GM19240 (cell line): ENCODE measurements around the gene VOPP1.
"Not testable (repeated sequence)": the region's sequence is repeated elsewhere in the genome, so short reads cannot be mapped to it uniquely, and the experiment has no call there.

Experiments used
- DNase-seq: peaks from one replicate; pipeline ENCODE4 v3.0.0; 2011; ENCODE audit warnings: low spot score; ENCODE audit not compliant: insufficient read length

VOPP1 gene

GRCh38 chr7:55512635-55513191 is 59.6 kb downstream of the VOPP1 start:
- no peak for DNase-seq

DNA sequence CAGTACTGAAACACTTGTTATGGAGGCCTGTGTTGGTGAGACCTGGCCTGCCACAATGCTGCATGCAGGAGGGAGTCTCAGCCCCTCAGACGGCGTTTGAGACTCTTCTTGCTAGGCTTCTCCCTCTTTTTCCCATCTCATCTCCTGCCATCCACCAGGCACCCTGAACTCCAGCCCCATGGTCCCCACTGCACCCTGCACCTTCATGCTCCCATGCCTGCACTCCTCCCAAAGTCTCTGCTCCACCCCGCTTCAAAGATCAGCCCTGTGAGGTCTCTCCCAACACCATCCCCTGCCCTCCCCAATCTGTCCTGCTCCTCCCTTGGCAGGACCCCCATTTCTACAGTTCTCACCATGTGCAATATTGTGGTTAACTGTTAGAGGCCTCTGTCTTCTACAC is 61.7 kb downstream of the VOPP1 start:
- DNase-seq, result no peak

DNA sequence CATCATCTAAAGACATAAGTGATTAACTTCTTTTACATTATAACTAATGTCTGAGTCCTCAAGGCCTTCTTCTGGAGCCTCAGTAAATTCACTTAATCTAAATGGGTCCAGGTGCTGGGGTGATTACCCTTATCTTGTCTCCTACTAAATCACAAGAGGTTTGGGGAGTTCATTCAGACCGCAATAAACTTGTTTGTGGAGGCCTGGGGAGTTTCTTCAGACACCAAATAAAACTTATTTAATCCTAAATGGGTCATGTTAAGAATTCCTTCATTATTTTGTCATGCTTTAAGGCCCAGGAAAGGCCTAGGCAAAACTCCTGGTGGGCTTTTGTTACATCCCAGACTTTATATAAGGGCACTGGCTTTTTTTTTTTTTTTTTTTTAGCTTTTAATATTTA is 62.1 kb downstream of the VOPP1 start:
- not testable (repeated sequence) for DNase-seq

DNA sequence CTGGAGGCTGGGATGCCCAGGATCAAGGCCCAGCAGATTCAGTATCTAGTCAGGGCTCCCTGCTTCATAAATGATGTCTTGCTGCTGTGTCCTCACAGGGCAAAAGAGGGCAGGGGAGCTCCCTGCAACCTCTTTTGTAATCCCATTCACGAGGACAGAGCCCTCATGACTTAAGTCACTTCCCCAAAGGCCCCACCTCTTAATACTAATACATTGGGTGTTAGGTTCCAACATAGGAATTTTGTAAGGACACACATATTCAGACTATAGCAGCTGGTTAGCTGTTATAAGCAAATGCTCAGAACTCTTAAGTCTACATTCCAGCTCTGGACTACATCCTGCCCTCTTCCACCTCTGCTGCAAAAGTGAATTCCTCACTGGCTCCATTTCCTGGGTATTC is 63.0 kb downstream of the VOPP1 start:
- DNase-seq, result no peak

DNA sequence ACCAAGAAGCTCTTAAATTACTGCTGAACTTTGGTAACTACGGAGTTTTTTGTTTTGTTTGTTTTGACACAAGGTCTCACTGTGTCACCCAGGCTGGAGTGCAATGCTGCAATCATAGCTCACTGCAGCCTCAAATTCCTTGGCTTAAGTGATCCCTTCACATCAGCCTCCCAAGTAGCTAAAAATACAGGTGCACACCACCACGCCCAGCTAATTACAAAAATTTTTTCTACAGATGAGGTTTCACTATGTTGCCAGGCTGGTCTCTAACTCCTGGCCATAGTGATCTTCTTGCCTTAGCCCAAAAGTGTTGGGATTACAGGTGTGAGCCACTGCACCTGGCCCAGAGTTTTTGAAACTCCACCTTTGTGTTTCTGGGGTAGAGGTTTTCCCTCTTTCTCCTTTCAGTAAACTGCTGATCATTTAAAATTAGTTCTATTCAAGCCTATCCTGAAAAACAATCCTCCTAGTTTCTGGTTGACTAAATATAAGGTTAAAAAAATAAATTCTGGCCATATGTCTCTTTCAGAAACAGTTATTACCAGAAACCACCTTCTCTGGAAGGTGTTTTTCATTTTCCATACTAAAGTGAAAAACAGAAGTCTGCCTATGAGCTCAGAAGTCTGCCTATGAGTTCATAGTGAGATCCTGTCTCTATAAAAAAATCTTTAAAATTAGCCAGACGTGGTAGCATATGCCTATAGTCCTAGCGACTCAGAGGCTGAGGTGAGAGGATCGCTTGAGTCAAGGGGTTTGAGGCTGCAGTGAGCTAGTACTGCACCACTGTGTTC is 63.9 kb downstream of the VOPP1 start:
- DNase-seq, result no peak

- no peak for DNase-seq
These were observed 64.6 kb downstream of the VOPP1 start for GRCh38 chr7:55507743-55508142.

DNA sequence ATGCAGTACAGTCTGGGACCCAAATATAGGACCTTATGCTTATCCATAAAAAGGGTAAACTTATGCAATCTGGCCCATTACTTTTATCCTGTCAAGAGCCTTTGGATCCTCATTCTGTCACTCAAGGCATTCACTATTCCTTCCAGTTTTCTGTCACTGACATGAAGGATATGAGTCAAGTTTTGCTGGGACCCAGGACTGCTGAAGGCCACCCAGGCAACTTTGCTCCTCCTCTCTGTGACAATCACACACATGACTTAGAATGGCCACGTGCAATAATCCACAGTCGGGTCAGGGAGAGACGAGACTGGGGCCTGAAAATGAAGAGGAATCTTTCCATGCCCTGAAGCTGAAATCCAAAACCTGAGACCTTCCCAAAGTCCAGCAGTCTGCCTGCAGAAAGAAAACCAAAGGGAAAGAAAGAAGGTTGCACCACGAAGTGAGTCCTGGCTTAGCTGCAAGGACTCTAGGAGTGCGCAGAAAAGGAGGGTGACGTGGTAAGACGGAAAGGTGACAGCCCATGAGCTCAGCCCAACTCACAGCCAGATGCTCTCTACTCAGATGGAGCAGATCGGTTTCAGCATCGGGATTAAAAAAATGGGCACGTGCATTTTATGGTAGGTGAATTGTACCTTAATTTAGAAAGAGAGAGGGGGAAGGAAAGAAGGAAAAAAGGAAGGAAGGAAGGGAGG is 67.2 kb downstream of the VOPP1 start:
- DNase-seq, result no peak

GRCh38 chr7:55504093-55504859 is 68.0 kb downstream of the VOPP1 start:
- no peak for DNase-seq

- no peak for DNase-seq
These were observed 69.4 kb downstream of the VOPP1 start for GRCh38 chr7:55502858-55503440.

DNA sequence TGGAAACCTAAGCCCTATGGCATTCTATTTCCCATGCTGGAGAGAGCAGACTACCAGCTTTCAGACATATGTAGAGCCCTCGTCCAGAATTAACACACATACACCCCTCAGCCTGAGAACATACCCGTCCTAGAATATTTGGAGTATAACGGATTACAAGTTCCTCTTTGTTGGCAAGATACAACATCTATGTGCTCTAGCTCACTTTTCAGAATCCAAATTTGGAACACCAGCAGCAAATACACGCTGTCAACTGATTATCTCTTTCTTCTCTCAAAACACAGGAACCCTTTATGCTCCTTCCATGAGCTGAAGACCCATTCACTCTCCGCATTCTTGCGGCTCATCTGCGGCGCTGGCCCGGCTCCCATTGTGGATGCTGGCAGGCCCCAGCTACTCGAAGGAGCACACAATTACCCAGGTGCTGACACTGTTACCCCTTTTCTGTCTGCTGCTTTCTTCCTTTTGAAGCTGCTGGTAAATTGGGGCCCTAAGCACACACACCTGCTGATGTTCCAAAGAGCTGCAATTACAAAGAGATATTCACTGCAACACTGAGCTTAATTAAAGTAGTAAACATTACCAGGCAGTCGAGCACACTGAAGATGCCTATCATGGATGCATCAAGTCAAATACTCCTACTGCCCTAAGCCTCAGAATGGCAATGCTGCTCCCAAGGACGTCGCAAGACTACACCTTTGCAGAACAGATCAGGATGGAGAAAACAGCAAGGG is 70.0 kb downstream of the VOPP1 start:
- no peak for DNase-seq

- no peak for DNase-seq
These were observed 70.7 kb downstream of the VOPP1 start for GRCh38 chr7:55501611-55502010.

DNA sequence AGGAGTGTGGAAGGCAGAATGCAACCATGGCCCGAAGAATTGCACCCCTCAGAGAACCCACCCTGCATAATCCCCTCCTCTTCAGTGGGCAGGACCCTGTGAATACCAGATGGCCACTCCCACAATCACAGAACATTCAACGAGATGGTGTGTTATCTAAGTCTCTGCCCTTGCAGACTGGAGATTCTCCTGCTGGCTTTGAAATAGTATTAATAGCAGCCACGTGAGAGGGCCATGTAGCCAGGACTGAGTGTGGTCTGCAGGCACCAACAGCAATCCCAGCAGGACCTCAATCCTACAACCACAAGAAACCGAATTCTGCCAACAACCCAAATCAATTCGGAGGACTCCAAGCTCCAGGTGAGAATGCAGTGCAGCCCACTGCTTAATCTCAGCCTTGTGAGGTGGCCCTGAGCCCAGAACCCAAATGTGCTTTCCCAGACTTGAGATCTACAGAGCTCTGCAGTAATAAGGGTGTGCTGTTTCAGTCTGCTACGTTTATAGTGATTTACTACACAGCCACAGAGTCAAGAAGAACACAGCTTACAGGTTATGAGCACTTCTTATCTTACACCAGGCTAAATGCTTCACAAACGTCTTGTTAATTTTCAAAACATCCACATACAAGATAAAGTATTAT is 72.1 kb downstream of the VOPP1 start:
- DNase-seq, result no peak

DNA sequence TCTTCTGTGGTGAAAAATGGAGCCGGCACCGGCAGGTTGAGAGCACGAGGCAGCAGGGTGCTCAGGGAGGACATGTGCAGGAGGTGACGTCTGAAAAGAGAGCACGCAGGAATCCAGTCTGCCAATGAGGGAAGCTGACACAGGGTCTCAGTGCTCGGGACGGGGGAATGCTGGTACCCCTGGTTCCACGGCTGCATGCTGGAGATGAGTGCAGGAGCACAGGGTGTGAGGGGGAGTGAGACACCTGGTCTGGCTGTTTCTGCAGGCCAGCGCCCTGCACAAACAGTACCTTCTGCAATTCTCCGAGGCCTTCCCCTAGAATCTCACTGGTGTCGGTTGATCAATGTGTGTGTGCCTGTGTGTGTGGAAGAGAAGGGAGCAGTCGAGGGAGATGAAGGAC is 72.7 kb downstream of the VOPP1 start:
- DNase-seq, result no peak

DNA sequence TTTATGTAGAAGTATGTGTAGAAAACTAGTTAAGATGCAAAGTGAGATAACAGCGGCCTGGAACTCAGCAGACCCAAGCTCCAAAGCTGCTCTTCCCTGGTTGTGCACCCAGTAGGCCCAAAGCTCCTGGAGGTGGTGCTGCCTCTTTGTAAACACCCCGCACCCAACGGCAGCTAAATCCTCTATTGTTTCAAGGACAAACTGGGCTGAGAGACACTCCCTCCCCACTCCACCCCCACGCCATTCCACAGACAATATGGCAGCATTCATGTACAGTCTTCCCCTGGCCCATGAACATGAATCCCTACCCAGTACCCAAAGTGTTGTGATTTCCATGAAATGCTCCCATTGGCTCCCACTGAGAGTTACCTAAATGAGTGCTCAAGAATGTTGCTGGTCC is 73.5 kb downstream of the VOPP1 start:
- no peak for DNase-seq

- DNase-seq, result no peak
These were observed 74.2 kb downstream of the VOPP1 start for GRCh38 chr7:55498142-55498541.

DNA sequence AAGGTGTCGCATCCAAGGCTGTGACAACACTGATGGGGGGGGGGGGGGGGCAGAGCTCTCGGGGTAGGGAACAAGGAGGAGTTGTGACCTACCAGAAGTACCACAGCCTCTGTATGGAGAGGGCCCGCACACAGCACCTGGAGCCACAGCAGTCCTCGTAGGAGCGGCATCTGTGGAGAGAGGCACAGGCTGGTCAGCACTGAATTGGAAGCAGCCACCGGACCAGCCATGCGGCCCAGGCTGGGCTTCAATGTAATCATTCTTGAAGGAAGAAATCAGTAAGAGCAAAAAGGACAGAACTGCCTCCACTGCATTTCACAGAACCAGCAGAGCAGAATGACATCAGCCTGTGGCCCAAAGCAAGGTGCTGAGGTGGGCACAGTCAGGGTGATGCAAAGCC is 74.8 kb downstream of the VOPP1 start:
- no peak for DNase-seq

DNA sequence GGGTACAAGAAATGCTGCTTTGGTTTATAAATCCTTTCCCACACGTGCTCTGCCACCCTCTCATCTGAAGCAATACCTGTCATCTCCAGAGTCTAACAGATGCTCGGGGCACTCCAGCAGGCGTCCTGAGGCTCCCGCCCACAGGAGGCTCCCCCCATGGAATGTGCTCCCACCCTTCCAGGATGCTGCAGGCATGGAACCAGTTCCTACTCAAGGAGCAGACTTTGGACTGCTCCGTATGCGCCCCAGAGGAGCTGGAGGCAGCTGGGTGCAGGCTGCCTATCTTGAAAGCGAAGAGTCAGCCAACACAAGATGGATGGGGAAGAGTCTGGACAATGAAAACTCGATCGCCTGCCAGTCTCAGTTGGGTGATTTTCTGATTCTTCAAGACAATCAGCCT is 75.4 kb downstream of the VOPP1 start:
- no peak for DNase-seq

GRCh38 chr7:55494951-55495350 is 77.4 kb downstream of the VOPP1 start:
- DNase-seq, result no peak

DNA sequence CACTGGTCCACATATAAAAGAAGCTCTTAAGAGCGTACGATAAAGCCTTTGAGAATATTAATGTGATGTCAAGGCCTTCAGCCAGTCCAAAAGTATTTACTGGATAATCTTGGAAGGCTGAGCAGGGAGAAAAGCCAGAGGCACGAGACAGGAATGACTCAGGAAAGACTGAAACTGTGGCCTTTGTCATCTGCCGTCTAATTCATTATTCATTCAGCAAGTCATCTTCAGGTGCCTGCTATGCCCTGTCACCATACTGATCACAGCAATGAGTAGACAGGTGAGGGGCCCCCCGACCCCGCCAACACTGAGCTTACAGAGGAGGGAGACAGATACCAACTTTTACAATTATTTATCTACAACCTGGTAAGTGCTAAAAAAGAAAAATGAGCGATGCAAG is 78.9 kb downstream of the VOPP1 start:
- DNase-seq, result no peak

GRCh38 chr7:55491346-55491745 is 81.0 kb downstream of the VOPP1 start:
- DNase-seq, result no peak
